Right lobe of liver (tissue), 4 donors: ENCODE results near the gene GLO1.

Source experiments
- POLR2A ChIP-seq: fragments of 450-650 bp; IDR thresholded peaks from one replicate; pipeline ENCODE4 v1.6.1; 2017; ENCODE audit warnings: antibody characterized with exemption, mild to moderate bottlenecking
- TF ChIP-seq, protein P1 (sequence below), 4 donors: fragments of 200-600 bp in 3 of 4; fragments of 450-650 bp in 1 of 4; IDR thresholded peaks; one replicate each; pipeline versions ENCODE4 v1.5.1 to v1.8.0; 2016 to 2022; ENCODE audit warnings: antibody characterized with exemption in 4 of 4, mild to moderate bottlenecking in 2 of 4
- donor health status: DM: no; HTN: no; CAD: no.
- donor health status: DM: no; HTN: no; CAD: no.
- donor health status: DM: no; HTN: yes; CAD: no.

- TF ChIP-seq, protein P1, sequence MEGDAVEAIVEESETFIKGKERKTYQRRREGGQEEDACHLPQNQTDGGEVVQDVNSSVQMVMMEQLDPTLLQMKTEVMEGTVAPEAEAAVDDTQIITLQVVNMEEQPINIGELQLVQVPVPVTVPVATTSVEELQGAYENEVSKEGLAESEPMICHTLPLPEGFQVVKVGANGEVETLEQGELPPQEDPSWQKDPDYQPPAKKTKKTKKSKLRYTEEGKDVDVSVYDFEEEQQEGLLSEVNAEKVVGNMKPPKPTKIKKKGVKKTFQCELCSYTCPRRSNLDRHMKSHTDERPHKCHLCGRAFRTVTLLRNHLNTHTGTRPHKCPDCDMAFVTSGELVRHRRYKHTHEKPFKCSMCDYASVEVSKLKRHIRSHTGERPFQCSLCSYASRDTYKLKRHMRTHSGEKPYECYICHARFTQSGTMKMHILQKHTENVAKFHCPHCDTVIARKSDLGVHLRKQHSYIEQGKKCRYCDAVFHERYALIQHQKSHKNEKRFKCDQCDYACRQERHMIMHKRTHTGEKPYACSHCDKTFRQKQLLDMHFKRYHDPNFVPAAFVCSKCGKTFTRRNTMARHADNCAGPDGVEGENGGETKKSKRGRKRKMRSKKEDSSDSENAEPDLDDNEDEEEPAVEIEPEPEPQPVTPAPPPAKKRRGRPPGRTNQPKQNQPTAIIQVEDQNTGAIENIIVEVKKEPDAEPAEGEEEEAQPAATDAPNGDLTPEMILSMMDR (IDR thresholded peaks at IDR 0.05), result no peak
- TF ChIP-seq POLR2A, result no peak
These were observed 21.4 kb upstream of the GLO1 start for GRCh38 chr6:38724343-38724742.
